ENCODE measurements around the gene WIPF2. TPM values are rescaled to one million over a fixed set of nuclear protein-coding genes. Genes with fewer than 3 reads are reported as not detected.
"Not testable (repeated sequence)": the region's sequence is repeated elsewhere in the genome, so short reads cannot be mapped to it uniquely, and the experiment has no call there.

Gene WIPF2
- total RNA-seq, 2 donors from 2014 or later = 12.6 to 27.0 TPM

GRCh38 chr17:40198576-40198975 lies 20.5 kb upstream of the WIPF2 start:
- Histone ChIP-seq H3K36me3 (no peaks in the 10 kb centered on the region), H3K27me3 (replicated peaks; ENCODE audit: insufficient read depth) (no peaks in the 10 kb centered on the region), H3K4me1 (replicated peaks) (no peaks in the 10 kb centered on the region), H3K4me3 (no peak overlapping the region), H3K27ac (no peak overlapping the region), H3K9me3 (no peaks in the 10 kb centered on the region)
- TF ChIP-seq POLR2A (IDR thresholded peaks at IDR 0.05) (no peak), POLR2AphosphoS5 (IDR thresholded peaks at IDR 0.05) (no peak), CTCF (IDR thresholded peaks at IDR 0.05) (no peak)
- intact Hi-C loops (cut with DNase I) = no loop called here
- DNase-seq (ENCODE audit: low spot score) = no peak
- 86% methylated on average over 5 of the region's 5 CpGs for WGBS

- intact Hi-C loops (cut with DNase I) = loop anchor here (2.0 to 5.0 kb wide), 2 partner anchors 88 to 154 kb away; no protein-coding TSS in a partner anchor
- Histone ChIP-seq H3K9me3 (no peaks in the 10 kb centered on the region), H3K27me3 (replicated peaks; ENCODE audit: insufficient read depth) (no peaks in the 10 kb centered on the region), H3K36me3 (no peaks in the 10 kb centered on the region), H3K4me3 (no peak overlapping the region), H3K27ac (no peak overlapping the region), H3K4me1 (replicated peaks) (no peaks in the 10 kb centered on the region)
- DNase-seq (ENCODE audit: low spot score) = no peak
- WGBS = 74% methylated on average over 4 of the region's 4 CpGs
- no peak for TF ChIP-seq POLR2AphosphoS5 (IDR thresholded peaks at IDR 0.05)
- no peak for TF ChIP-seq POLR2A (IDR thresholded peaks at IDR 0.05)
- TF ChIP-seq CTCF (IDR thresholded peaks at IDR 0.05) = no peak
Measured at GRCh38 chr17:40203131-40203530, 16.0 kb upstream of the WIPF2 start.

GRCh38 chr17:40206193-40206592 lies 12.9 kb upstream of the WIPF2 start:
- not testable (repeated sequence) for H3K27ac ChIP-seq

GRCh38 chr17:40209404-40210093 lies 9.6 kb upstream of the WIPF2 start:
- TF ChIP-seq POLR2A (IDR thresholded peaks at IDR 0.05) (no peak), POLR2AphosphoS5 (IDR thresholded peaks at IDR 0.05) (no peak), CTCF (IDR thresholded peaks at IDR 0.05) (no peak)
- 64% methylated on average over 2 of the region's 2 CpGs for WGBS
- H3K4me3 ChIP-seq = no peak overlapping the region
- DNase-seq (ENCODE audit: low spot score) = no peak
- H3K27ac ChIP-seq = no peak overlapping the region
- no peaks in the 10 kb centered on the region for H3K4me1 ChIP-seq (replicated peaks)
- intact Hi-C loops (cut with DNase I) = no loop called here
- no peaks in the 10 kb centered on the region for H3K9me3 ChIP-seq
- no peaks in the 10 kb centered on the region for H3K27me3 ChIP-seq (replicated peaks; ENCODE audit: insufficient read depth)
- no peaks in the 10 kb centered on the region for H3K36me3 ChIP-seq

More at GRCh38 chr17:40206193-40206592, 12.9 kb upstream of the WIPF2 start:
- H3K4me3 ChIP-seq; H3K4me1 ChIP-seq (replicated peaks); H3K27me3 ChIP-seq (replicated peaks; ENCODE audit: insufficient read depth); H3K9me3 ChIP-seq; DNase-seq (ENCODE audit: low spot score); H3K36me3 ChIP-seq; intact Hi-C loops (cut with DNase I): not testable (repeated sequence)
- 89% methylated on average over 8 of the region's 8 CpGs for WGBS

GRCh38 chr17:40213914-40214313 lies 5.2 kb upstream of the WIPF2 start:
- H3K36me3 ChIP-seq; H3K27me3 ChIP-seq (replicated peaks; ENCODE audit: insufficient read depth); H3K27ac ChIP-seq; intact Hi-C loops (cut with DNase I); H3K4me3 ChIP-seq; H3K9me3 ChIP-seq; DNase-seq (ENCODE audit: low spot score); H3K4me1 ChIP-seq (replicated peaks): not testable (repeated sequence)
- WGBS = 70% methylated on average over 6 of the region's 6 CpGs
